NCI-H446 treated with DMSO at 0.1 percent for 48 hours (cell line): Measurements from ENCODE around the gene INS.
"Not testable (repeated sequence)": the region's sequence is repeated elsewhere in the genome, so short reads cannot be mapped to it uniquely, and the experiment has no call there.

Experiments used
- DNase-seq: peaks from one replicate; lab custom pipeline; 2025; lab: John Stamatoyannopoulos, UW

Gene INS

DNA sequence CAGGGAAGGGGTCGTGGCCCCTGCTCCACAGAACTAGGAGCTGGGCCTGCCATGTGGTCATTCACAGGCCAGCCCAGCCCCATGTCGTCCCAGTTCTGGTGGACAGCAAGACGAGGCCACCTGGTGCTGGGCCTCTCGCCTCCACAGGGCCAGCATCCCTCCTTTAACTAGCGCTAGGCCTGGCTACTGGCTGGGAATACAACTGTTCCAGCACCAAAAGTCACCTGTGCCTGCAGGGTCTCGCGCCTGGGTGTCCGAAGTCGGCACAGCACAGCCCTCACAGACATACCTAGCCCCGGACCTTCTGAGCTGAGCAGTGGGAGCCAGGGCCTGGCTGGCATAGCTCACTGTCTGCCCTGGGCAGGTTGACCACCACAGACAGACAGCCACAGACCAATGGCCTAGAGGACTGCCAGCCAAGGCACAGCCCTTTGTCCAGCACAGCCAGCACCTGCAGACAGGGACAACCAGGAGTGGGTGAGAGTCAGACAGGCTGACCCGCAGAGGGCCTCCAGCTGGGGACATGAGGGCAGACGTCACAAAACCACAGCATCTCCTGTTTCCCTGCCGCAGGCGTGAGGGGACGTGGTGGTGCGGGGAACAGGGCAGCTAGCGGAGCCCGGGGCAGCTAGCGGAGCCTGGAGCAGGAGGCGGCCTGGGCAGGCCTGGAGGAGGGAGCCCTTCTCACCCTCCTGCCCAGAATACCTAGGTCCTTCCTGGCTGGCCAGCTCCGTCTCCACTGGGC, 37.8 kb upstream of the INS start:
- no peak for DNase-seq

DNA sequence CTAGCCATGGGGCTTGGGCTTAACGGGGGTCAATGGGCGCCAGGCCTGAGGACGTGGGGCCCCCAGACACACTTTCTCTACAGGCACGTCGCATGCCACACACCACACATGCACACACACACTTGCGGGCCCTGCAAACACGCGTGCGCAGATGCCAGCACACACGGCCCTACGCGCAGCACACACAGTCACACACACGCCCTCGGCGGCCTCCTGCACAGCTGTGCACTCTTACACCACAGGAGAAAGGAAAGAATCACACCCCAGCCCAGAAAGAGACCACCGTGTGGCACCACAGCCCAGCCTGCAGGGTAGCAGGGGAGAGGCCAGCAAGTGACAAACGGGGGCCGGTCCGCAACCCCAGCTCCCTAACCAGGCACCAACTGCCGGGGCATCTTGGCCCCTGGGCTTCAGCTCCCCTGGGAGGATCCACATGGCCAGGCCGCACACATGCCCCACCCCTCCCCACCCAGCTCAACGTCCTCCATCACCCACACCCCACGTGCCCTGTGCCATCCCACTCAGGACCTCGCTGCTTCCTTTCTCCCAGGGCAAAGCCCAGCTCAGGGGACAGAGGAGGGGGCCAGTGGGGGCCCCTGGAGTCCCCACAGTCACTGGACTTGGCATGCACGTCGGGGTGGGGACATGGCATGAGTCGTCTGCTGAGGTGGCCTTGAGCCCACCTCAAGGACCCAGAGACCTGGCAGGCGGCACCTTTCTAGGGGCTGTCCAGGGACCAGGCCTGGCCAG, 36.9 kb upstream of the INS start:
- DNase-seq: no peak

DNA sequence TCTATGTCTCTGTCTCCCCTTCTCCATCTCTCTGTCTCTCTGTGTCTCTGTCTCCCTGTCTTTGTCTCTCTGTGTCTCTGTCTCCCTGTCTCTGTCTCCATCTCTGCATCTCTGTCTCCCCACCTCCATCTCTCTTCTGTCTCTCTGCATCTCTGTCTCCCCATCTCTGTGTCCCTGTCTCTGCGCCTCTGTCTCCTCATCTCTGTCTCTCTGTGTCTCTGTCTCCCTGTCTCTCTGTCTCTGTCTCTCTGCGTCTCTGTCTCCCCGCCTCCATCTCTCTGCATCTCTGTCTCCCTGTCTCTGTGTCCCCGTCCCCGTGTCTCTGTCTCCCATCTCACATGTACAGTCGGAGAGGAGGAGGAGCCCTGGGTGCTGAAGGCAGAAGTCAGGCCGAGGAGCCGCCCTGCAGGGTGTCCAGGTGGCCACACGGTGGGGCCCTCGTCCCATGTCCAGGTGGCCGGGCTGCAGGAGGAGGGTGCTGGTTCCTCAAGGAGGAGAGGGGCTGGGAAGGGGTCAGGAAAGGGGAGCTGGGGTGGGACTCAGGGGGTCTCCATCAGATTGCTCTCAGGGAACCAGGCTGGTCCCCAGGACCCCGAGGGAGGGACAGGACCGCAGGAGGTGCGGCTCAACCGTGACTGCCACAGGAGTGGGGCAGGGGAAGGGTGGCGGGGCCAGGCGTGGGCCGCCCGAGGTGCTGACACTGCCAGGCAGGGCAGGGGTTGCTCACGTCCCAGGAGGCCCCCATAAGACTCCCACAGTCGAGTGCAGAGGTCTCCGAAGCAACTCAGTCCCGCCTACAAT, 36.2 kb upstream of the INS start:
- no peak for DNase-seq

DNA sequence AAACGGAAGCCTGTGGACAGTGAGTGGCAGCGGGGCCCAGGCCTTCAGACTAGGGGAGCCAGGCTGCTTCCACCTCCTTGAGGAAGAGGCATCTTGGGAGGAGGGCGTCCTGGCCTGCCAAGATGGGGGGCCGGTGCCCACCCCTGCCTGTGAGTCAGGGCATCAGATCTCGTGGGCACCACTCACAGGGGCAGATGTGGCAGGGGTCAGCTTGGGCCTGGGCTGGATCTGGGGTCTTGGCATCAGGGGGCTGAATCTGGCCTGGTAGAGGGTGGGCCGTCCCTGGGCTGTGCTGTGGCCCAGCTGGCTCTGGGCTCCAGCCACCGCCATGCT, 34.7 kb upstream of the INS start:
- no peak for DNase-seq

DNA sequence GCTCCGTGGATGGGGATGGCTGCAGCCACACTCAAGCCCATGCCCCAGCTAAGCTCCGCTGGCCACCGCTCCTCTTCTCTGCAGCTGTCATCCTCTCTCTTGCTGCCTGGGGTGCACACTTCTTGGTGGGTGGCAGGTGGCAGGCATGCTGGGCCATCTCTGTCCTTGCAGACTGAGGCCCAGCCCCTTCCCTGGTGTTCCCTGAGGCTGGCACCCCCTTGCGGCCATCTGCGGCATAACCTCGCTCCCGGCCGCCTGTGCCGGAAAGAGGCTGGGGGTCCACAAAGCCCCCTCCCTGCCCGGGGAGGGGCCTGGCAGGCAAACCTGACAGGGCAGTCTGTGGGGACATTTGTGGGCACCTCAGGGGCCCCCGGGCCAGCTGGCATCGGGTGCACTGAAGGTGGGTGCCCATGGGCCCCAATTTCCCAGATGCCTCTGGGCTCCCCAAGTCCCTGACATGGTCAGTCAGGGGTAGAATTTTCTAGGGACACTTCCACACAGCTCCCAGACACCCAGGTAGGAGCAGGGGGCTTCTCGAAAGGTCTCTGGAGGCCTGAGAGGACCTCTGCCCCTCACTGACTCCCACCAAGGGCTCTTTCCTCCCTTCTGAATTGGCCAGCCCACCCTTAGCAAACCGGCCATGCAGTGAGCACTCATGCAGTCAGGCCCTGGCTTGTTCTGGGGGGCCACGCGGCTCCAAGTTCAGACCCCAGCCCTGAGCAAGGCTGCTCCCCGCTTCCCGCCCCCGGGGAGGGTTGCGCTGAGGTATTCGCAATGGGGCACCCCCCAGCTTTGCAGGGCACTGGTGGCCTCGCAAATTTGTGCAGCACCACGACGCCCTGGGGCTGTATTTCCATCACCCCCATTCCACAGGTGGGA, 34.1 kb upstream of the INS start:
- DNase-seq: no peak

DNA sequence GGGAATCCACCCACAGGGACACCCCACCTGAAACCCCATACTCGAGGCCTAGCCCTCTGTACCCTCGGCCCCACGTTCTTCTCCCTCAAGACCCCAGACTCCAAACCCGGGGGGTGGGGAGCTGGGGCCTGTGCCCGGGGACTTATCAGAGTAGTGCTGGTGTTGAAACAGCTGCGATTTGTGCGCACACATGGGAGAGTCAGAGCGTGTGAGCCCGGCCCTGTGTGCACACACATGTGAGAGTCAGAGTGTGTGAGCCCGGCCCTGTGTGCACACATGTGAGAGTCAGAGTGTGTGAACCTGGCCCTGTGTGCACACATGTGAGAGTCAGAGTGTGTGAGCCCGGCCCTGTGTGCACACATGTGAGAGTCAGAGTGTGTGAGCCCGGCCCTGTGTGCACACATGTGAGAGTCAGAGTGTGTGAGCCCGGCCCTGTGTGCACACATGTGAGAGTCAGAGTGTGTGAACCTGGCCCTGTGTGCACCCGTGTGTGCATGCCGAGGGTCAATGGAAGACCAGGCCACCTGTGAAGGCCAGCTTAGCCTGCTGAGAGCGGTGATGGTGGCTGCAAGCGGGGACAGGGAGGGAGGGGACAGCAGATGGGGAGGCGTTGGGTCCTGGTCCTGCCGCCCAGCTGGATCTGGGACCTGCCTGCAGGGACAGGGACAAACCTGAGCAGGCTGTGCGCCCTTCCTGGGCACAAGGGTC, 33.0 kb upstream of the INS start:
- not testable (repeated sequence) for DNase-seq

DNA sequence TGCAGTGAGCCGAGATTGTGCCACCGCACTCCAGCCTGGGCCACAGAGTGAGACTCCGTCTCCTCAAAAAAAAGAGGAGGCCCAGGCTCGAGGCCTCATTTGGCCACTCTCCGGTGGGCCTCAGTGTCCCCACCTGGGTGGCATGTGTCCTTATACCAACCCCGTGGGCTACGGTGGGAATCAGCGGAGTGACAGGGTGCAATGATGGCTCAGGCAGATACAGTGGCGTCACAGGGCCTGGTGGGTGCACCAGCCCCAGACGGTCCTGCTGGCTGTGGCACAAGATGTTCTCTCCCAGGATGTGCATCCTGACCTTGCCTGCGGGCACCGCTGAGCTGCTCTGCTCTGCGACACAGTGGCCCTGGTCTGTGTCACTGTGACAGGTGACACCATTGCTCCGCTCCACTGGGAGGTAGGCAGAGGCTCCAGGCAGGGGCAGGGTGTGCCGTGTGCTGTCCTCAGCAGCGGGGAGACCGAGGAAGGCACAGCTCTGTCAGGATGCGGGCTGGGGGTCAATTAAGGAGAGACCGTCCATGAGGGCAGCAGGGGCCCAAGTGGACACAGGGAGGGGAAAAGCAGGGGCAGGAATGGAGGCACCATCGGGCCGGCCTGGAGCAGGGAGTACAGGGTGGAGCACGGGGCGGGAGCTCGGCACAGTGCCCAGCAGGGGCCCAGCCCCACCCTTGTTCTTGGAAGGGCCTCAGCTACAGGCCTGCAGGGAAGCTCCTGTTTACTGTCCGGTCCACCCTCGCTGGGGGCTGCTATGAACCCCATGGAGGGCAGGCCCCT, 32.3 kb upstream of the INS start:
- no peak for DNase-seq

DNA sequence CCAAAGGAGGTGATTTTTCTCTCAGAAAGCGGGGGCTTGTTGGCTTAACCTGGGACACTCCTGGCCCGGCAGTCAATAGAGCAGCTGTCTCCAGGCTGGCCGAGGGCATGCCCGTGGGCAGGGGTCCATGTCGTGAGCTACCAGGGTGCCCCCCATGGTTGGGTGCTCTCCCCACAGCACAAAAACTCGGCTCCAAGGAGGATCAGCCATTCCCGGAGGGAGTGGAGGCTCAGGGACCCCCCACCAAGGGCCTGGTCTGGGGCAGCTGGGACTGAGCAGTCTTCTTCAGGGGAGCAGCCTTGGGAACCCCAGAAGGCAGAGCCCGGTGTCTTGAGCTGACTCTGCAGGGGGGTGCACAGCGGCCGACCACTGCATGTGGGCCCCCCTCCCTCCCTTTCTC, 31.4 kb upstream of the INS start:
- DNase-seq: no peak

DNA sequence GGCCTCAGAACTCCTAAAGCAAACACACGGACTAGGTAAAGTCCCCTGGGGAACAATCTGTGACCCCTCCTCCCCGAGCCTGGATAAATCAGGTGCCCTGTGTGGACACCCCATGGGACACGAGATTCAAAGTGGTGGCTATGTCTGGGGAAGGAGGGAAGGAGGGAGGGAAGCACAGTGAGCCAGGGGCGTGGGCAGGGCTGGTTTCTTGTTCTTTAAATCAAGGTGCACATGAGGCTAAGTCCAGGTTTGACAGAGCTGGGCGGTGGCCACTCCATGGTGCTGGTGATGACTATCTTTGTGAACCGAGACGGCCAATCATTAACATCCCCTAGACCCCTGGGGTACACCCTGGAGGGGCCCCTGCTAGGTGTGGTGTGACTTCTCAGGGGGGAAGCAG, 30.9 kb upstream of the INS start:
- no peak for DNase-seq

DNA sequence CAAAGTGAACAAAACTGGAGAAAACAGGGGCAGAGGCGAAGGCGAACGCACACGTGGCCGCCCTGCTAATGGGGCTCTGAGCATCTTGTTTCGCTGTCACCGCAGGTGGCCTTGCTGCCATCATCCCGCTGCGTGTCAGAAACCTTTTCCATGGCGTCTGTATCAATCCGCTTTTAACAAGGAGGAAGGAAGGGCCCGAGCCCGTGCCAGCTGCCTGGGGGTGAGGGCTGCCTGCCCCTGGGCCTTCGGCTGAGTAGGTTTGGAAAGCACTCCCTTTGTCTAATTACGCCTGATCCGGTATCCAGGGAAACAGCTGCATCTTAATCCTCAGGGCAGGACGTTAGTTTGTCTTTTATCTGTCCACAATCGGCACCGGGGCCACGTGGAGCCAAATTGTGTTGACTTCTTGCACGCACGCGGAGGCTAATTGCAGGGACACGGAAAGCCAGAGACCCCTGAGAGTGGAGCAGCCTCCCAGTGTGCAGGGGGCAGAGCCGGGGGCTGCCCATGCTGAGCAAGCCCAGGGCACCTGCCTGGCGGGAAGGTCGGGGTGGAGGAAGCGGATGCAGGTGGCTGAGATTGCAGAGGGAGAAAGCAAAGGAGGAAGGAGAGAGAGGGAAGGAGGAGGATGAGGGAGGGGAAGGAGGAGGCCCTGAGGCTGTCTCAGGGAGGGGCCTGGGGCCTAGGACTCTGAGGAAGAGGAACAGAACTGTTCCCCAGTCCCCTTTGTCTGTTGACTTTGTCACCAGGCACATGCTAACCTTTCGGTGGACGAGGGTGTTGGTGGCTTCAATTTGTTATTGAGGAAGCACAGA, 29.9 kb upstream of the INS start:
- DNase-seq: no peak

DNA sequence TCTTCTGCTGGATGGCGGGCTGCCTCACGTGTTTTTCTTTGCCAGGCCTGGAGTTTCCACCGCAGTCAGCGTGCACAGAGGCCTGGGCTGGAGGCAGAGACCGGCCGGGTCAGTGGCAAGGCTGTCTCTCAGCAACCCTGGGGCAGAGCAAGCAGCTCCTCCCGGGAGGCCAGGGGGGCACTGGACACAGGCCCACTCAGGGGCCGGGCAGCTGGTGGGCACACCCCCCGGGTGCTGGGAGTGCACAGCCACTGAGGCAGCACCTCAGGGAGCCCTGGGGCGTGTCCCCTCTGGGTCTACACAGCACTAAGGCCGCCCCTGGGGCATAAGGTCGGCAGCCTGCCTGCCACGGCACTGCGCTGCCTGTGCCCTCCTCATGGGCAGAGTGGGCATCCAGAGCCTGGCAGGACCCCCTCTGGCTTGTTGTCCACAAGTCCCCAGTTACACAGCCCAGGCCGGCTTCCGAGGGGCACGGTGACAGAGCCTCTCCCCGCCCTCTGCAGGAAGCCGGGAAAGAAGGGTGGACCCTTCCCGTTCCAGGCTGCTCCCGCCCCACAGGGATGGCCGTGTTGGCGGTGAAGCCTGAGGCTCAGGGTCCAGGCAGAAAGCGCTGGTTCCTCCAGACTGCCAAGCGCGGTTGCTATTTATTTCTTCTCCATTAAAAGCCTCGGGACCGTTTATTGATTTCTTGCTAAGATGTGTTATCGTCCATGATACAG, 29.1 kb upstream of the INS start:
- DNase-seq: no peak

DNA sequence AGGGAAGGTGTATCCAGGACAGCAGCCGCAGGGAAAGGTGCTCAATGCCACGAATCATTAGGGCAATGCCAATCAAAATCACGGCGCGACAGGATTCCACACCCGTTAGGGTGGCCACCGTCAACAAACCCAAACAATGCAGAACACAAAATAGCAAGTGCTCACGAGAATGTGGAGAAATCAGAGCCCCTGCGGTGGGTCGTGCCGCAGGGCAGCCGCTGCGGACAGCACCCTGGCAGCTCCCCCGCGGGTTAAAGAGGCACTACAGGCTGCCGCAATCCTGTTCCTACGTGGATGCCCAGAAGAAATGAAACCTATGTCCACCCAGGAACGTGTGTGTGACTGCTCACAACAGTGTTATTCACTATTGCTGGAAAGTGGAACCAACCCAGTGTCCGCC, 27.7 kb upstream of the INS start:
- DNase-seq: no peak

DNA sequence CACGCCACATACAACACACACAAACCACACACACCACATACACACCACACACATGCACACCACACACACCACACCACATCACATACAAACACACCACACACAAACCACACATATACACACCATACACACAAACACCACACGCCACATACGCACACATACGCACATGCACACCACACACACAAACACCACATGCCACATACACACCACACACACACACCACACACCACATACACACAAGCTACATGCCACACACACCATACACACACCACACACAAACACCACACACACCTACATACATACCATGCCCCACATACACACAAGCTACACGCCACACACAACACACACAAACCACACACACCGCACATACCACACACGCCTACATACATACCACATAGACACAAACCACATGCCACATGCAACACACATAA, 26.3 kb upstream of the INS start:
- no peak for DNase-seq

DNA sequence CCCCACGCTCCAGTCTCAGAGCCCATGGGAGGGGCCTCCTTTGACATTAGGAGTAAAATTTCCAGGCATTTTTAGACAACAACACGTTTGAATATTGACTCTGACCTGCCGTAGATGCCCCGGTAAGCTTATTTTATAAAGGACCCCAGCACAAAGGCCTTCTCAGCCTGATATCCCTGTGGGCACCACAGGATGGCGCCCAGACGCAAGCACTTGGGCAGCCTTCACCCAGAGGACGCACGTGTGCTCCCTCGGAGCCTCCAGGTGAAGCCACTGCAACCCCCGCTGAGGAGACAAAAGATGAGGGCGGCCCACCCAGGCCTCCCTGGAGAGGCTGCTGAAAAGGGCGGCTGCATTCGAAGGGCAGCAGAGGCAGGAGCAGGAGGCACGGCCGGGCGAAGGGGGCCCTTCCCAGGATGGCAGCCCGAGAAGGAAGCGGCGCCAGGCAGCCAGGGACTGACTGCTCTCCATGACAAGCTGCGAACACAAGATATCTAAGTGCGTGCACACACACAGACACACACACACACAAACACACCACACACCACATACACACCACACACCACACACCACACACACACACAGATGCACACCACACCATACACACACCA, 25.8 kb upstream of the INS start:
- DNase-seq: no peak

DNA sequence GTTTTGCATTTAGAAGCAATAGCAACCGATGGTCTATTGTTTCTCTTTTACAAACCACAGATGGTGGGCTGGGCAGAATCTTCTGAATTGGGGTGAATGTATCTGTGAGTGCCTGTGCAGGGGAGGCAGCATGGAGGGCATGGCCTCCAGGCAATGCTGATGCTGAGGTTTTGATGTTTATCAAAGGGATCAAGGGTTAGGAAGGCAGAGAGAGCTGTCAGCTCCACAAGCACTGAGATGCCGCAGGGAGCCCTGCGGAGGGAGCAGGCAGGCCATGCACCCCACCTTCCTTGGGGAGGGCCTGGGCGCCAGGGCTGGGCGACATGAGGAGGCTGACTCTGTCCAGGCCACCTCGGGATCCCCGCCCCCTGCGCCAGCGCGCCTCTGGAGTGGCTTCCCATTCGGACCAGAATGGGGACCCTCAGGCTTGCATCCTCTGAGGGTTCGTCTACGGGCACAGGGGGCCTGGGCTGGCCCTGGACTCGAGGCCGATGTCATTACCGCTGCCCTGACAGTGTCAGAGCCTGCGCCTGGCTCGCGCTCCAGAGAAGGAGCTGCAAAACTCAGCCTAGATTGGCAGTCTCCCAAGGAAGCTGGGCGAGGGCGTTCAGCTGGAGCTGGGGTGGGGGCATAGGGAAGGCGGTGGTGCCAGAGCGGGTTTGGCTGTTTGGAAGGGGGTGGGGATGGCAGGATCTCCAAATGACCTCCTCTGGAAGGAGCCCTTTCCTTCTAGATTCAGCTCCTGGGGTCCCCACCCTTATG, 24.5 kb upstream of the INS start:
- no peak for DNase-seq

DNA sequence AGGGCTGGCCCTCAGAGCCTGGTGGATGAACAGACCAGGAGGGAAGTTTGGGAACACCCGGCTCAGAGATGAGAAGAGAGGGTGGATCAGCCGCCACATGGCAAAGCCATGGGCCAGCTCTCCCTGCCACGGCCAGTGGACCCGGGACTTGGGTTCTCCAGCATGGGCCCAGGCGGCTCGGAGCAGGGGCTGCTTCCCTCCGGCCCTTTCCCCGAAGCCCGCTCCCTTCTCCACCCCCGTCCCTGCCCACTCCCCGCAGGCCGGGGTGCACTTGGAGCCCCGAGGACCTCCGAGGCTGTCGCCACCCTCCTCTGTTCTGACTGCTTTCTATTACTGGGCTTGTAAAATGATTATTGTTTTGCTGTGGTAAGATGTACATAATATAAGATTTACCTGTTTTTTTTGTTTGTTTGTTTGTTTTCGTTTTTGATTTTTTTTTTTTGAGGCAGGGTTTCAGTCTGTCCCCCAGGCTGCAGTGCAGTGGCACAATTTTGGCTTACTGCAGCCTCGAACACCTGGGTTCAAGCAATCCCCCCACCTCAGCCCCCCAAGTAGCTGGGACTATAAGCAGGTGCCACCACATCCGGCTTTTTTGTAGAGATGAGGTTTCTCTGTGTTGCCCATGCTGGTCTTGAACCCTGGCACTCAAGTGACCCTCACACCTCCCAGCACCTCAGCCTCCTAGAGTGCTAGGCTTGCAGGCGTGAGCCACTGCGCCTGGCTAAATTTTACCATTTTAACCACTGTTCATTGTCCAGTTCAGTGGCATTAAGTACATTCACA, 21.9 kb upstream of the INS start:
- no peak for DNase-seq

DNA sequence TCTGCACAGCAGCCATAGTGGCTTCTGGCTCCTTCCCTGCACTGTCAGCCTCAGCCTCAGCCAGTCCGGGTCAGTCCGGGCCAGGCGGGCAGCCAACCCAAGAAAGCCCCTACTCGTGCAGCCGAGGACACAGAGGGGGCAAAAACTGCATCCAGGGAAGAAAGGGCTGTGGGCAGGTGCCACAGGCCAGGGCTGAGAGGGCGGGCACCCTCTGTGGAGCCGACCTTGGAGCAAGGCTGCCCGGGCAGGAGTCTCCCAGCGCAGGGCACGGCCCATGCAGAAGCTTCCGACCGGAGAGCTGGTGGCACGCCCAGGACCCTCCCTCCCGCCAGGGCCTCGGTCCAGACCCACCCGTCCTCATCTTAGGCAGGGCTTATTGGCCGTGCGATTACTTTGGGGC, 21.1 kb upstream of the INS start:
- no peak for DNase-seq
